ENCODE data around the gene RTP1. TPM values are rescaled to one million over a fixed set of nuclear protein-coding genes. Genes with fewer than 3 reads are reported as not detected.

RTP1 gene, protein sequence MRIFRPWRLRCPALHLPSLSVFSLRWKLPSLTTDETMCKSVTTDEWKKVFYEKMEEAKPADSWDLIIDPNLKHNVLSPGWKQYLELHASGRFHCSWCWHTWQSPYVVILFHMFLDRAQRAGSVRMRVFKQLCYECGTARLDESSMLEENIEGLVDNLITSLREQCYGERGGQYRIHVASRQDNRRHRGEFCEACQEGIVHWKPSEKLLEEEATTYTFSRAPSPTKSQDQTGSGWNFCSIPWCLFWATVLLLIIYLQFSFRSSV
- total RNA-seq = not detected
- not detected for polyA plus RNA-seq
- long read RNA-seq, donor 1 = 0 reads
- long read RNA-seq, donor 2 = 0 reads

DNA sequence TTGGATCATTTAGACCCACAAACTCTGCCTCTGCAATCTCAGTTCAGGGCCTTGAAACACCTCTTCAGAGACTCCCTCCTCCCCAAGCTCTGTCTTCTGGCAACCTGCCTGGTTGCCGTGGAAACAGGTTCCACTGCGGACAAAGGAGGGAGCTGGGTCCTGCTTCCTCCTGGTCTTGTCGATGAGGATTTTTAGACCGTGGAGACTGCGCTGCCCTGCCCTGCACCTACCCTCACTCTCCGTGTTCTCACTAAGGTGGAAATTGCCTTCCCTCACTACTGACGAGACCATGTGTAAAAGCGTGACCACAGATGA lies at the start of gene RTP1:
RTP1 (plus strand) TSS at position 152 of the 315 bp plus-strand sequence; CDS start at position 182, 30 bp downstream.
- Histone ChIP-seq H3K4me3 (no peak within 1 kb of the TSS), H3K27ac (no peak within 1 kb of the TSS), H3K4me1 (no peaks in the 10 kb centered on the region), H3K9me3 (no peaks in the 10 kb centered on the region), H3K27me3 (replicated peaks in 1 of 7) (peaks cover 0 to 39% (median 0%) of the 10 kb centered on the region in 7 donors), H3K36me3 (no peaks in the 10 kb centered on the region)
- intact Hi-C loops (cut with DNase I; ENCODE audit: low total_unique reads) = no loop called here
- 74 to 86% (median 77%) methylated on average over 8 of the region's 8 CpGs for WGBS, 5 donors
- no peak for TF ChIP-seq POLR2AphosphoS5 (IDR thresholded peaks at IDR 0.05)
- TF ChIP-seq, protein P1, sequence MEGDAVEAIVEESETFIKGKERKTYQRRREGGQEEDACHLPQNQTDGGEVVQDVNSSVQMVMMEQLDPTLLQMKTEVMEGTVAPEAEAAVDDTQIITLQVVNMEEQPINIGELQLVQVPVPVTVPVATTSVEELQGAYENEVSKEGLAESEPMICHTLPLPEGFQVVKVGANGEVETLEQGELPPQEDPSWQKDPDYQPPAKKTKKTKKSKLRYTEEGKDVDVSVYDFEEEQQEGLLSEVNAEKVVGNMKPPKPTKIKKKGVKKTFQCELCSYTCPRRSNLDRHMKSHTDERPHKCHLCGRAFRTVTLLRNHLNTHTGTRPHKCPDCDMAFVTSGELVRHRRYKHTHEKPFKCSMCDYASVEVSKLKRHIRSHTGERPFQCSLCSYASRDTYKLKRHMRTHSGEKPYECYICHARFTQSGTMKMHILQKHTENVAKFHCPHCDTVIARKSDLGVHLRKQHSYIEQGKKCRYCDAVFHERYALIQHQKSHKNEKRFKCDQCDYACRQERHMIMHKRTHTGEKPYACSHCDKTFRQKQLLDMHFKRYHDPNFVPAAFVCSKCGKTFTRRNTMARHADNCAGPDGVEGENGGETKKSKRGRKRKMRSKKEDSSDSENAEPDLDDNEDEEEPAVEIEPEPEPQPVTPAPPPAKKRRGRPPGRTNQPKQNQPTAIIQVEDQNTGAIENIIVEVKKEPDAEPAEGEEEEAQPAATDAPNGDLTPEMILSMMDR (IDR thresholded peaks at IDR 0.05 in 8 of 11, conservative IDR thresholded peaks at IDR 0.05 in 3 of 11) = no peak
- no peak for TF ChIP-seq POLR2A (IDR thresholded peaks at IDR 0.05)
- DNase-seq = no peak

DNA sequence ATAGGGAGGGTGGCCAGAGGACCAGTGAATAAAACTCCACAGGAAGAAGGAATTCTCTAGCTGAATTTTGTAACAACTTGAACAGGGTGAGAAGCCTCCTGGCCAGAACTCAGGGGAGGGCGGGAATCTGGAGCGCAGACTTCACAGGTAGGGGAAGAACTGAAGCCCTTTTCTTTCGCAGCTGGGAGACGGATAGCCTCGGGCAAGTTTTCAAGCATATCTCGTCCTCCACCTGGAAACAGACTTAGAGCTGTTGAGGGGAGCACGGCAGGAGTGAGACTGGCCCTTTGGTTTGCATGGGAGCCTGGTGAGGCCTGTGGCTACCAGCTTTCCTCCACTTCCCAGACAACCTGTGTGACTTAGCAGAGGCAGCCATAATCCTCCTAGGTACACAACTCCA lies 47.1 kb upstream of the RTP1 start:
- Histone ChIP-seq H3K27ac (no peak overlapping the region), H3K4me1 (no peaks in the 10 kb centered on the region), H3K9me3 (peaks cover 0 to 14% (median 11%) of the 10 kb centered on the region in 8 donors), H3K36me3 (no peaks in the 10 kb centered on the region), H3K4me3 (no peak overlapping the region), H3K27me3 (replicated peaks in 1 of 7) (no peaks in the 10 kb centered on the region)
- intact Hi-C loops (cut with DNase I; ENCODE audit: low total_unique reads) = no loop called here
- 93 to 98% (median 95%) methylated on average over 7 of the region's 7 CpGs for WGBS, 5 donors
- DNase-seq = no peak
- TF ChIP-seq, protein P1 (IDR thresholded peaks at IDR 0.05 in 8 of 11, conservative IDR thresholded peaks at IDR 0.05 in 3 of 11) = no peak
- TF ChIP-seq POLR2AphosphoS5 (IDR thresholded peaks at IDR 0.05) = no peak
- TF ChIP-seq POLR2A (IDR thresholded peaks at IDR 0.05) = no peak

DNA sequence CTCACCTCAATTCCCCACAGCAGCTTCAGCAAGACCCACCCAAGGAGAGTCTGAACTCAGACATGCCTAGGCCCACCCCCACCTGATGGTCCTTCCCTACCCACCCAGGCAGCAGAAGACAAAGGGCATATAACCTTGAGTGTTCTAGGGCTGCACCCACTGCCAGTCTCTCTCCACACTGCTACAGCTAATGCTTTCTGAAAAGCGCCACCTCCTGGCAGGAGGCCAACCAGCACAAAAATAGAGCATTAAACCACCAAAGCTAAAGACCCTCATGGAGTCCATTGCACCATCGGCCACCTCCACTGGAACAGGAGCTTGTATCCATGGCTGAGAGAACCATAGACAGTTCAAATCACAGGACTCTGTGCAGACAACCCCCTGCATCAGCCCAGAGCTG lies 46.7 kb upstream of the RTP1 start:
- TF ChIP-seq, protein P1 (IDR thresholded peaks at IDR 0.05 in 8 of 11, conservative IDR thresholded peaks at IDR 0.05 in 3 of 11) = peak; percentile 10 to 58 (median 39)
- no peak for TF ChIP-seq POLR2AphosphoS5 (IDR thresholded peaks at IDR 0.05)
- Histone ChIP-seq H3K4me3 (no peak overlapping the region), H3K27me3 (replicated peaks in 1 of 7) (no peaks in the 10 kb centered on the region), H3K36me3 (no peaks in the 10 kb centered on the region), H3K27ac (no peak overlapping the region), H3K9me3 (peaks cover 0 to 10% (median 7%) of the 10 kb centered on the region in 8 donors), H3K4me1 (no peaks in the 10 kb centered on the region)
- WGBS, 5 donors = 64 to 82% (median 75%) methylated on average over 2 of the region's 2 CpGs
- DNase-seq = peak; percentile 77
- intact Hi-C loops (cut with DNase I; ENCODE audit: low total_unique reads) = no loop called here

DNA sequence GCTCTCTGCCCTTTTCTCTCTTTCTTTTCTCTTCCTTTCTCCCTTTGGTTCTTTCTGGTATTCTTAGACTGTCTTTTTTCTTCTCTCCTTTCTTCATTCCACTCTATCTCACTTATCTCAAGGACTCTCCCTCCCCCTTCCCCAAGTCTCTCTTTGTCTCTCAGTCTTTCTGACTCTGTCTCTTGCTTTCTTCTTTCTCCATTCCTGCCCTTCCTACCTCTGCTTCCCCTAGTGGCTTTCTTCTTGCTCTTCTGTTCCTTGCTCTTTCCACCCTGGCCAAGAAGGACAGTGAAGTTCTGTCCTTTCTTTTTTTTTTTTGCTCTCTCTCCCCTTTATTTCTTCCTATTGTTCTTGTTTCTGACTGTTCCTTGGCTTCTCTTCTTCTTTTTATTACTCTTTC lies 35.7 kb upstream of the RTP1 start:
- Histone ChIP-seq H3K4me1 (peaks cover 0 to 4% (median 0%) of the 10 kb centered on the region in 6 donors), H3K27me3 (replicated peaks in 1 of 7) (peaks cover 0 to 15% (median 0%) of the 10 kb centered on the region in 7 donors), H3K27ac (no peak overlapping the region), H3K36me3 (no peaks in the 10 kb centered on the region), H3K4me3 (no peak overlapping the region), H3K9me3 (peaks cover 0 to 16% (median 3%) of the 10 kb centered on the region in 8 donors)
- TF ChIP-seq POLR2AphosphoS5 (IDR thresholded peaks at IDR 0.05) = no peak
- TF ChIP-seq, protein P1 (IDR thresholded peaks at IDR 0.05 in 8 of 11, conservative IDR thresholded peaks at IDR 0.05 in 3 of 11) = no peak
- no peak for TF ChIP-seq POLR2A (IDR thresholded peaks at IDR 0.05)
- intact Hi-C loops (cut with DNase I; ENCODE audit: low total_unique reads) = no loop called here
- no peak for DNase-seq

Measured in spleen (tissue), 13 donors.